HG03442 (cell line): ENCODE data around the gene MARCKSL1.
A peak's percentile ranks its signal among the peaks of the same experiment; 100 is the strongest.
"Not testable (repeated sequence)": the region's sequence is repeated elsewhere in the genome, so short reads cannot be mapped to it uniquely, and the experiment has no call there.

Source experiments
- ATAC-seq: cut with Tn5 transposase; IDR thresholded peaks from one replicate; pipeline ENCODE4 v1.9.1; 2021; ENCODE audit warnings: mild to moderate bottlenecking, moderate library complexity; ENCODE audit not compliant: unreplicated experiment

Gene MARCKSL1

GRCh38 chr1:32334274-32334861 lies 1.7 kb downstream of the MARCKSL1 start:
- no peak for ATAC-seq

GRCh38 chr1:32333251-32333963 lies 2.6 kb downstream of the MARCKSL1 start:
- ATAC-seq = no peak

GRCh38 chr1:32332290-32333079 lies 3.5 kb downstream of the MARCKSL1 start:
- no peak for ATAC-seq

- ATAC-seq = no peak
Observed at GRCh38 chr1:32331549-32331948, 4.5 kb downstream of the MARCKSL1 start.

GRCh38 chr1:32330558-32331151 lies 5.4 kb downstream of the MARCKSL1 start:
- ATAC-seq = no peak

GRCh38 chr1:32329931-32330466 lies 6.0 kb downstream of the MARCKSL1 start:
- ATAC-seq = no peak

GRCh38 chr1:32327204-32327603 lies 8.8 kb downstream of the MARCKSL1 start:
- ATAC-seq = no peak

- no peak for ATAC-seq
Observed at GRCh38 chr1:32321712-32322291, 14.2 kb downstream of the MARCKSL1 start.

GRCh38 chr1:32318127-32318869 lies 17.7 kb downstream of the MARCKSL1 start:
- no peak for ATAC-seq

GRCh38 chr1:32316903-32317277 lies 19.1 kb downstream of the MARCKSL1 start:
- peak; percentile 17 for ATAC-seq

- ATAC-seq = no peak
Observed at GRCh38 chr1:32311709-32312393, 24.2 kb downstream of the MARCKSL1 start.

- no peak for ATAC-seq
Observed at GRCh38 chr1:32309960-32310359, 26.1 kb downstream of the MARCKSL1 start.

- ATAC-seq = no peak
Observed at GRCh38 chr1:32307324-32307723, 28.7 kb downstream of the MARCKSL1 start.

- ATAC-seq = no peak
Observed at GRCh38 chr1:32305310-32305709, 30.7 kb downstream of the MARCKSL1 start.

GRCh38 chr1:32303997-32304622 lies 31.9 kb downstream of the MARCKSL1 start:
- no peak for ATAC-seq

- ATAC-seq = no peak
Observed at GRCh38 chr1:32303358-32303757, 32.7 kb downstream of the MARCKSL1 start.

GRCh38 chr1:32299327-32299726 lies 36.7 kb downstream of the MARCKSL1 start:
- no peak for ATAC-seq

GRCh38 chr1:32298211-32298610 lies 37.8 kb downstream of the MARCKSL1 start:
- ATAC-seq = not testable (repeated sequence)
